CD4-positive, alpha-beta T cell (primary cell): ENCODE data around the gene ACADSB. TPM values are rescaled to one million over a fixed set of nuclear protein-coding genes. Genes with fewer than 3 reads are reported as not detected.

Experiments
- ATAC-seq: fragments of 200-7000 bp; cut with Tn5 transposase; one replicate; pipeline ENCODE4 v1.10.0; 2022; ENCODE audit warnings: mild to moderate bottlenecking; ENCODE audit not compliant: poor library complexity
- CTCF ChIA-PET: fragments of 350-600 bp; sonication (Branson Sonifier 250); formaldehyde crosslinking; loops from one replicate; lab custom pipeline; 2021; ENCODE audit warnings: antibody characterized with exemption, inconsistent platforms; lab: Charles Lee
- POLR2A ChIA-PET: fragments of 350-600 bp; sonication (Branson Sonifier 250); formaldehyde crosslinking; loops from one replicate; lab custom pipeline; 2021; ENCODE audit warnings: antibody characterized with exemption, inconsistent platforms; lab: Charles Lee
- DNase-seq, 14 experiments: peaks; one replicate each; pipeline ENCODE4 v3.0.0-alpha.2; 2013 to 2020; ENCODE audit warnings: mixed read lengths in 2 of 14
- H3K27ac ChIP-seq, 2 donors: one replicate each; pipeline versions ENCODE4 v1.5.1 to v1.7.0; 2013; ENCODE audit warnings: low read length in 2 of 2, low read depth in 1 of 2, mild to moderate bottlenecking in 1 of 2
- H3K27me3 ChIP-seq, 2 experiments: 1 replicate in 1 of 2; 2 replicates in 1 of 2; pipeline versions ENCODE4 v1.6.1 to v1.7.0; 2013; ENCODE audit warnings: low read length in 2 of 2, control low read depth in 1 of 2, mild to moderate bottlenecking in 1 of 2, moderate library complexity in 1 of 2; ENCODE audit not compliant: insufficient read depth in 2 of 2, control insufficient read depth in 1 of 2
- H3K36me3 ChIP-seq: one replicate; pipeline ENCODE4 v1.6.1; 2013; ENCODE audit warnings: low read length, control low read depth; ENCODE audit not compliant: insufficient read depth
- H3K4me1 ChIP-seq: one replicate; pipeline ENCODE4 v1.6.1; 2013; ENCODE audit warnings: low read length, control low read depth; ENCODE audit not compliant: insufficient read depth
- H3K4me3 ChIP-seq: one replicate; pipeline ENCODE4 v1.5.1; 2013; ENCODE audit warnings: mild to moderate bottlenecking, low read length, moderate library complexity
- H3K9me3 ChIP-seq, 2 experiments: 1 replicate in 1 of 2; 2 replicates in 1 of 2; pipeline versions ENCODE4 v1.6.1 to v1.7.0; 2013; ENCODE audit warnings: low read length in 2 of 2, mild to moderate bottlenecking in 2 of 2, control low read depth in 1 of 2, moderate library complexity in 1 of 2; ENCODE audit not compliant: control insufficient read depth in 1 of 2, insufficient read depth in 1 of 2
- H3K27ac Mint-ChIP-seq: one replicate; pipeline ENCODE4 v1.8.0; 2020; ENCODE audit warnings: mixed read lengths
- H3K27me3 Mint-ChIP-seq: one replicate; pipeline ENCODE4 v1.8.0; 2021; ENCODE audit warnings: mixed read lengths
- H3K36me3 Mint-ChIP-seq: one replicate; pipeline ENCODE4 v1.8.0; 2021; ENCODE audit warnings: low read depth, mixed read lengths
- H3K4me1 Mint-ChIP-seq: one replicate; pipeline ENCODE4 v1.8.0; 2021; ENCODE audit warnings: low read depth, mixed read lengths
- H3K4me3 Mint-ChIP-seq: one replicate; pipeline ENCODE4 v1.8.0; 2020; ENCODE audit warnings: mild to moderate bottlenecking, mixed read lengths
- H3K9me3 Mint-ChIP-seq: one replicate; pipeline ENCODE4 v1.8.0; 2020; ENCODE audit warnings: mixed read lengths
- CTCF ChIP-seq: fragments of 200-600 bp; IDR thresholded peaks from one replicate; pipeline ENCODE4 v1.8.0; 2022; ENCODE audit warnings: antibody characterized with exemption, mild to moderate bottlenecking
- intact Hi-C, 2 experiments: fragments of 100-400 bp; cut with DNase I in 1 of 2; cut with micrococcal nuclease in 1 of 2; formaldehyde crosslinking; loops; one replicate each; pipeline versions ENCODE4 v1.15.1 to v1.9.0; 2023 to 2025; cut with DNase I, micrococcal nuclease
- total RNA-seq, 174 experiments: library from RNA in 2 of 174; stranded (reverse) in 2 of 174; gene quantifications; one replicate each; pipeline ENCODE4 v1.2.3 and lab custom pipeline; 2021 to 2026

ACADSB gene
- total RNA-seq, 2 experiments from 2014 or later = 16.6 to 17.9 TPM

GRCh38 chr10:122998934-122999333 lies 9.9 kb upstream of the ACADSB start:
- H3K36me3 Mint-ChIP-seq = peaks cover 75% of the 10 kb centered on the region

GRCh38 chr10:122999347-122999746 lies 9.5 kb upstream of the ACADSB start:
- H3K27me3 Mint-ChIP-seq = no peaks in the 10 kb centered on the region
- TF ChIP-seq CTCF = no peak
- Histone ChIP-seq H3K27me3 (no peaks in the 10 kb centered on the region), H3K4me3 (no peak overlapping the region), H3K9me3 (no peaks in the 10 kb centered on the region), H3K27ac (no peak overlapping the region), H3K4me1 (peaks cover 2% of the 10 kb centered on the region), H3K36me3 (peaks cover 37% of the 10 kb centered on the region)
- H3K27ac Mint-ChIP-seq = peak overlapping the region; percentile 4
- intact Hi-C loops = no loop called here
- CTCF ChIA-PET = no interaction called here
- DNase-seq = no peak
- peak; percentile 29 for ATAC-seq
- peaks cover 71% of the 10 kb centered on the region for H3K36me3 Mint-ChIP-seq
- H3K9me3 Mint-ChIP-seq = no peaks in the 10 kb centered on the region
- POLR2A ChIA-PET = interaction anchor here (3.9 kb wide), 1 partner anchor 8 kb away, joined by 21 read pairs; the partner anchor contains the start of gene IKZF5
- H3K4me3 Mint-ChIP-seq = no peak overlapping the region
- peaks cover 53% of the 10 kb centered on the region for H3K4me1 Mint-ChIP-seq

More at GRCh38 chr10:122998934-122999333, 9.9 kb upstream of the ACADSB start:
- ATAC-seq (no peak), DNase-seq (no peak)
- Mint-ChIP-seq H3K9me3 (no peaks in the 10 kb centered on the region), H3K4me3 (no peak overlapping the region), H3K27me3 (no peaks in the 10 kb centered on the region), H3K27ac (no peak overlapping the region), H3K4me1 (peaks cover 49% of the 10 kb centered on the region)
- ChIA-PET CTCF (interaction anchor here (0.8 kb wide), 1 partner anchor 1062 kb away, joined by 3 read pairs; no protein-coding TSS in a partner anchor), POLR2A (interaction anchor here (3.9 kb wide), 1 partner anchor 9 kb away, joined by 21 read pairs; the partner anchor contains the start of gene IKZF5)
- TF ChIP-seq CTCF = no peak
- Histone ChIP-seq H3K4me3 (no peak overlapping the region), H3K4me1 (peaks cover 2% of the 10 kb centered on the region), H3K36me3 (peaks cover 41% of the 10 kb centered on the region), H3K9me3 (no peaks in the 10 kb centered on the region), H3K27me3 (no peaks in the 10 kb centered on the region), H3K27ac (no peak overlapping the region)
- intact Hi-C loops = no loop called here

- ChIA-PET CTCF (no interaction called here), POLR2A (interaction anchor here (3.9 kb wide), 1 partner anchor 7 kb away, joined by 21 read pairs; the partner anchor contains the start of gene IKZF5)
- DNase-seq (no peak), ATAC-seq (no peak)
- no peak overlapping the region for H3K27ac ChIP-seq
- Mint-ChIP-seq H3K9me3 (no peaks in the 10 kb centered on the region), H3K4me3 (peak overlapping the region; percentile 1), H3K36me3 (peaks cover 63% of the 10 kb centered on the region), H3K4me1 (peaks cover 60% of the 10 kb centered on the region), H3K27me3 (no peaks in the 10 kb centered on the region), H3K27ac (peak overlapping the region; percentile 4)
- intact Hi-C loops = loop anchor here in 1 of 2 experiments (10.0 kb wide), 1 partner anchor 625 kb away; the partner anchor contains the start of gene PLEKHA1
- peaks cover 29% of the 10 kb centered on the region for H3K36me3 ChIP-seq
- H3K27me3 ChIP-seq = no peaks in the 10 kb centered on the region
- no peak overlapping the region for H3K4me3 ChIP-seq
- no peaks in the 10 kb centered on the region for H3K9me3 ChIP-seq
- H3K4me1 ChIP-seq = peaks cover 5% of the 10 kb centered on the region
- TF ChIP-seq CTCF = no peak
These were observed 8.7 kb upstream of the ACADSB start for GRCh38 chr10:123000155-123000554.
